GM18507 (cell line): ENCODE data around the gene RPL11.
"Not testable (repeated sequence)": the region's sequence is repeated elsewhere in the genome, so short reads cannot be mapped to it uniquely, and the experiment has no call there.

Experiments
- DNase-seq: peaks from one replicate; pipeline ENCODE4 v3.0.0; 2011; ENCODE audit warnings: low read depth; ENCODE audit not compliant: insufficient read length; ENCODE audit errors: extremely low spot score
- FAIRE-seq: peaks from 2 replicates; lab custom pipeline; 2011; peaks lifted over from hg19 to GRCh38; lab: Jason Lieb, UNC

RPL11 gene

GRCh38 chr1:23691499-23692307 is at the start of gene RPL11:
Gene RPL11, plus strand, starts transcription at chr1:23691806. Its CDS starts 18 bp downstream, at chr1:23691824.
- FAIRE-seq (peak; percentile 92), DNase-seq (peak; percentile 88)

DNA sequence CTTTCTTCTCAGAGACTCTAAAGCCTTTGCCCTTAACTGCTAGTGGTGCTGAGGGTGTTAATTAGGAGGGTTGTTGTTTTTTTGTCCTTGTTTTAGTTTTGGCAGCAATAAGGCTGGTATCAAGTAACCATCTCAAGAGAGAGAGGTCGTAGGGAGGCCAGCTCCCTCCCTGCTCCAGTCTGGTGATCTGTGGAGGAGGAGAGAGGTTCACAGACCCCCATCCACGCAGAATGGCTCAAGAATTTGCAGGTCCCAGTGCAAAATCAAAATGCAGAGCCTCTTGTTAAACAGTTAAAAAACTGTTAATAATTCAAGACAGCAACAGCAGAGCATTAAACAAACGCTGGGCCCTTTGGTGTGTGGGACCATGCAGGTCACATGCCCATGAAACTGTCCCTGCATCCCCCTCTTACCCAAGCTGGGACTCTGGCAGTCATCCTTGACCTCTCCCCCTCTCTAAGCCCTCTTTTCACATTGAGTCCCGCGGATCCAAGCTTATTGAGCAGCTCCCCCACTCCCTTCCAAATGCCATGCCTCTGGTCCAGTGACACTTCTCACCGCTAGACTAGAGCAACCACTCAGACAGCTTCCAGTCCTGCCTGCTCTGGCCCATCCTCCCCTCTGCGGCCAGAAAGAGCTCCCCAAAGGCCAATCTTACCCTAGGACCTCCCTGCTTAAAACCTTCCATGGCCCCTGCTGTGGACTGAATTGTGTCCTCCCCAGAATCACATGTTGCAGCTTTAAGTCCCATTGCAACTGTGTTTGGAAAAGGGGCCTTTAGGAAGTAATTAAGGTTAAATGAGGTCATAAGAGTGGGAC is 47.7 kb upstream of the RPL11 start:
- no peak for DNase-seq
- no peak for FAIRE-seq

GRCh38 chr1:23644555-23644866 is 47.1 kb upstream of the RPL11 start:
- FAIRE-seq (no peak), DNase-seq (no peak)

GRCh38 chr1:23645338-23645737 is 46.3 kb upstream of the RPL11 start:
- no peak for DNase-seq
- FAIRE-seq, result no peak

- FAIRE-seq (no peak), DNase-seq (no peak)
These were observed 45.5 kb upstream of the RPL11 start for GRCh38 chr1:23646091-23646490.

DNA sequence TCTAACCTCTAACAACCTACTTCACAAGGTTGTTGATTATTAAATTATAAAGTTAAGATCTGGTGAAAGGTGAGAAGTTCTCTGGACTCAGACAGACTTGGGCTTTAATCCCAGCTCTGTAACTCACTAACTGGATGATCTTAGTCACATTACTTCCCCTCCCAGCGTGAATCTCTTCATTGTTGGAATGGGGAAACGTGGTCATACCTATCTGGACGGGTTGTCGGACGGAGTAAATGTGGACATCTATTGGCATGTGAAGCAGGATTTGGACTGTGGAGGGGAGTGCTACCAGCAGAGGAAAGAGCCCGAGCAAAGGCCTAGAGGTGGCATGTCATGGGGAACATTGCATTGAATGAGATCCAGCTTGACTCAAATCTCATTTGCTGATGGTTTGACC is 45.1 kb upstream of the RPL11 start:
- no peak for DNase-seq
- no peak for FAIRE-seq

DNA sequence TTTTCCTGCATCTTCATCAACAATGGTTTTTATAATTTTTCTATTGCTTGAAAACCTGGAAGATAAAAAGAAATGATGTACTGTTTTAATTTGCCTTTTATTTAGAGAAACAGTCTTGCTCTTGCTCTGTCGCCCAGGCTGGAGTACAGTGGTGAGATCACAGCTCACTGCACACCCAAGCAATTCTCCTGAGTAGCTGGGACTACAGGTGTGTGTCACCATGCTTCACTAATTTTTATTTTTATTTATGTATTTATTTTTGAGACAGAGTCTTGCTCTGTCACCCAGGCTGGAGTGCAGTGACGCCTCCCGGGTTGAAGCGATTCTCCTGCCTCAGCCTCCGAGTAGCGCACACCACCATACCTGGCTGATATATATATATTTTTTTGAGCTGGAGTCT is 43.0 kb upstream of the RPL11 start:
- FAIRE-seq, result no peak

DNA sequence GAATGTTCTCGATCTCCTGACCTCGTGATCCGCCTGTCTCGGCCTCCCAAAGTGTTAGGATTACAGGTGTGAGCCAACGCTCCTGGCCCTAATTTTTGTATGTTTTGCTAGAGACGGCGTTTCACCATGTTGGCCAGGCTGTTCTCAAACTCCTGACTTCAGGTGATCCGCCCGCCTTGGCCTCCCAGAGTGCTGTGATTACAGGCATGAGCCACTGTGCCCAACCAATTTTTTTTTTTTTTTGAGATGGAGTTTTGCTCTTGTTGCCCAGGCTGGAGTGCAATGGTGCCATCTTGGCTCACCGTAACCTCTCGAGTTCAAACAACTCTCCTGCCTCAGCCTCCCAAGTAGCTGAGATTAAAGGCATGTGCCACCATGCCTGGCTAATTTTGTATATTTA is 42.4 kb upstream of the RPL11 start:
- FAIRE-seq, DNase-seq: not testable (repeated sequence)

More for the DNA sequence above, 43.0 kb upstream of the RPL11 start:
- no peak for DNase-seq

- no peak for FAIRE-seq
- DNase-seq, result no peak
These were observed 41.1 kb upstream of the RPL11 start for GRCh38 chr1:23650344-23650990.

GRCh38 chr1:23651069-23651808 is 40.4 kb upstream of the RPL11 start:
- no peak for FAIRE-seq
- no peak for DNase-seq

DNA sequence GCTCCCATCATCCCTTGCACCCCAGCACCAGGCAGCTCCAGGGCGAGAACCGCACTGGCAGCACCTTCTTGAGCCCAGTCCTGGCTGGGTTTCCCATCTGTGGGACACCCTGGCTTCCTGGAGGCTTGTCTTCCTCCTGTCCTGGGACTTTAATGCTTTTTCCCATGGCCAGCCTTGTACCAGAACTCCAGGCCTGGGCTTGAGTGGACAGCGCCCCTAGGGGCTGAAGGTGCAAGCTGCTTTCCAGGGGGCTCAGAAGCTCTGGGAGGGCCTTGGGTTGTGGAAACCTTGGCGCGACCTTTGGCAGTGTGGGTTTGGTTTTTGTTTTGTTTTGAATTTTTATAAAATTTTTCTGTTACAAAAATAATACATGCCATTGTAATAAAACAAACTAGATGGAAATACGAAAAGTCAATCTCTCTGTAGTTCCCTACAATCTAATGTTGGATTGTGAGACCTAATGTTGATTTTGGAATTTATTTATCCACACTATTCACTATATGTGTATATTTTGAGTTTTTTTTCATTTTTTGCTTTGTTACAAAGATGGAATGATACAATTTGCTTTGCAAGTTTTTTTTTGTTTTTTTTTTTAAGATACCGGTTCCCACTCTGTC is 33.8 kb upstream of the RPL11 start:
- no peak for DNase-seq
- peak; percentile 79 for FAIRE-seq

GRCh38 chr1:23660671-23661070 is 30.9 kb upstream of the RPL11 start:
- DNase-seq, result no peak
- no peak for FAIRE-seq

- DNase-seq, result no peak
- FAIRE-seq, result no peak
These were observed 29.7 kb upstream of the RPL11 start for GRCh38 chr1:23661887-23662286.

DNA sequence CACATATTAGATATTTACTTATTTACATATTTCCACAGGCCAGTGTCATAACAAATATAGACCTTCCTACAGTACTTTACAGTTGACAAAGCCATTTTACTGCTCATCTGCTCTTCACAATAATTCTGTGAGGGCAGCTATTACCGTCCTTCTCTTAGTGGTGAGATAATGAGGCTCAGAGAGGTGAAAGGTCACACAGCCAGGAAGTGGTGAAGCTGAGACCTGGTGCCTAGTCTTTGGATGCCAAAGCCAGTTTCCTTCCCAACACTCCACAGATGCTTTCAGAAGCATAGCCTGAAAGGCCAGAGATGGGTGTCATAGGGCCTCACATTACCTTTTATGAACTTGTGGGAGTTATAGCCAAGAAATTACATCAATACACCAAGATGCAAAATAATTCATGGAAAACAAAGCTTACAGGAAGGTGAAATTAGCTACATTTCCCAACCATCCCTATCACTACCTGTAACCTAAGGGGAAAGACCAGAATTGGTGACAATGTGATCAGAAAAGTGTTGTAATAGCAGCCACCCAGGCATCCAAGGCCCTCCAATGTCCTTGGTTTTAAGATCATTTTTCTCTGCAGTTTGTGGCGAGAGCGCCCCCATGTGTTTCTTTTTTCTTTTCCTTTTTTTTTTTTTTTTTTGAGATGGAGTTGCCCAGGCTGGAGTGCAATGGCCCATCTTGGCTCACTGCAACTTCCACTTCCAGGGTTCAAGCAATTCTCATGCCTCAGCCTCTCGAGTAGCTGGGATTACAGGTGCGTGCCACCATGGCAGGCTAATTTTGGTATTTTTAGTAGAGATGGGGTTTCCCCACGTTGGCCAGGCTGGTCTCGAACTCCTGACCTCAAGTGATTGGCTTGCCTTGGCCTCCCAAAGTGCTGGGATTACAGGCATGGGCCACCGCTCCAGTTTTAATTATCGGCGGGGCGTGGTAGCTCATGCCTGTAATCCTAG is 26.5 kb upstream of the RPL11 start:
- FAIRE-seq (peak; percentile 62), DNase-seq (no peak)

- FAIRE-seq (no peak), DNase-seq (no peak)
These were observed 24.2 kb upstream of the RPL11 start for GRCh38 chr1:23667411-23667810.

GRCh38 chr1:23670709-23671108 is 20.9 kb upstream of the RPL11 start:
- no peak for FAIRE-seq
- no peak for DNase-seq

DNA sequence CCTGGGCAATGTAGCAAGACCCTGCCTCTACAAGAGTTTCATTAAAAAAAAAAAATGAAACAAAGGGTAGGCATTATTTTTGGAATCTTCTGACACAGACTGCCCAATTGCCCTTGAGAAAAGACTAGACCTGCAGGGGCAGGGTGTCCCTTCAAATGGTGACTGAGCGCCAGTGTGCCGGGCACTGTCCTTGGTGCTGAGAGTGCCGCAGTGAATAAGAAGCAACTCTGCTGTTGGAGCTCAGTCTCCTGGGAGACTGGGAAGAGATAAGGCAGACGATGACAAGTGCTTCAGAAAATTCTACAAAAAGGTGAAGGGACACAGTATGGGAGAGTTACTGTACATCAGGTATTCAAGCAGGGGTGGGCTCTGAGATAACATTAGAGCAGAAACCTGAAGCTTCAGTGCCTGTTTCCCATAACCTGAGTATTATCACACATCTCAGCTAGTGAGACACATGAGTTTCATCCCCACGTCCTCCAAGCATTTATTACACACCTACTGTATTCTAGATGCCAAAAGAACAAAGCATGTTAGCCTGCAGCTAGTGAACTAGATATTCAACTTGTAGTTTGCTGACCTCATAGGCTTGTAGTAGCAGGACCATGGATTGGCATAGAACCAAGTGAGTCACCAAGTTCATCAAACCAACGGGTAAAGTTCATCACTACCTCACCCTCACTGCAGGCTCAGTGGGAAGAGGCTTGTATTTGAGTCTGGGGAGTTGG is 18.4 kb upstream of the RPL11 start:
- no peak for FAIRE-seq

DNA sequence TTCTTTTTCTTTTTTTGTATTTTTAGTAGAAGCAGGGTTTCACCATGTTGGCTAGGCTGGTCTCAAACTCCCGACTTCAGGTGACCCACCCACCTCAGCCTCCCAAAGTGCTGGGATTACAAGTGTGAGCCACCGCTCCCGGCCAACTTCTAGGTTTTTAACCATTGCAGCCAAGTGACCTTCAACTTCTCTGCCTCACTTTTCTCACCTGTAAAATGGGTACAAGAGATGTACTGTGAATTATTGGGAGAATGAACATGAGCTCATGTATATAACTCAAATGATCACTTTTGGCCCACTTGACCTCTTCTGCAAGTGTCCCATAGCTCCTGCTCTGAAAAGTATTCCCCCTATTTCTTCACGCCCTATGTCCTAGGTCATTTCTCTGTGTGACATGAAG is 11.8 kb upstream of the RPL11 start:
- no peak for DNase-seq
- no peak for FAIRE-seq

More for the DNA sequence above, 18.4 kb upstream of the RPL11 start:
- DNase-seq, result no peak
